K562 (cell line): ENCODE measurements around the gene GPSM3. TPM values are rescaled to one million over a fixed set of nuclear protein-coding genes. Genes with fewer than 3 reads are reported as not detected.

Source experiments
- ARID2 ChIP-seq: fragments of 450-650 bp; IDR thresholded peaks from 2 replicates; pipeline ENCODE4 v1.6.1; 2017; ENCODE audit warnings: antibody characterized with exemption, mild to moderate bottlenecking
- ETV1 ChIP-seq: fragments of 450-650 bp; conservative IDR thresholded peaks from 2 replicates; pipeline ENCODE4 v1.6.1; 2016; ENCODE audit warnings: missing genetic modification characterization, control low read depth, low read depth, missing compliant biosample characterization
- LCOR ChIP-seq: sonication (generic); formaldehyde crosslinking; IDR thresholded peaks from 2 replicates; pipeline ENCODE4 v1.8.0; 2022; ENCODE audit warnings: mild to moderate bottlenecking, missing genetic modification reagents
- RAD21 ChIP-seq, 2 experiments: fragments of 250-450 bp in 1 of 2; fragments of 450-650 bp in 1 of 2; sonication (Bioruptor Pico) in 1 of 2; formaldehyde crosslinking in 1 of 2; IDR thresholded peaks in 1 of 2; conservative IDR thresholded peaks in 1 of 2; 2 replicates each; pipeline versions ENCODE4 v1.4.0 to v1.8.0; 2020 to 2022; ENCODE audit warnings: mild to moderate bottlenecking in 2 of 2, moderate library complexity in 1 of 2
- RB1 ChIP-seq: fragments of 450-650 bp; IDR thresholded peaks from 2 replicates; pipeline ENCODE4 v1.6.1; 2017; ENCODE audit warnings: low read depth, mild to moderate bottlenecking
- SRF ChIP-seq, 2 experiments: fragments of 250-450, 450-650 bp in 1 of 2; sonication (Bioruptor Pico) in 1 of 2; sonication (generic) in 1 of 2; formaldehyde crosslinking; IDR thresholded peaks; 2 replicates each; pipeline versions ENCODE4 v1.5.0 to v1.5.1; 2020 to 2022; ENCODE audit warnings: mild to moderate bottlenecking in 1 of 2, missing genetic modification reagents in 1 of 2
- TAF7 ChIP-seq: fragments of 450-650 bp; IDR thresholded peaks from 2 replicates; pipeline ENCODE4 v1.6.1; 2016; ENCODE audit warnings: missing genetic modification characterization, missing compliant biosample characterization
- TRIM24 ChIP-seq, 2 experiments: fragments of 450-650 bp; IDR thresholded peaks; 2 replicates each; pipeline ENCODE4 v1.6.1; 2016
- ZNF165 ChIP-seq: fragments of 250-450 bp; sonication (Bioruptor Pico); IDR thresholded peaks from 2 replicates; pipeline ENCODE4 v1.4.0; 2020; ENCODE audit warnings: borderline replicate concordance
- ZNF175 ChIP-seq: fragments of 200-800 bp; sonication (Bioruptor generic); IDR thresholded peaks from 2 replicates; pipeline ENCODE4 v1.6.1; 2016; ENCODE audit warnings: low read depth, mild to moderate bottlenecking, missing genetic modification characterization, missing compliant biosample characterization
- polyA plus RNA-seq, 8 experiments: library from polyadenylated mRNA; depleted of rRNA in 4 of 8; stranded (reverse) in 5 of 8; unstranded in 3 of 8; fragments of >200 nt; fragmentation: Nextera tagmentation in 2 of 8; fragmentation: Illumina TruSeq in 1 of 8; extraction: Ambion mirVana in 2 of 8; extraction: Trizol in 1 of 8; gene quantifications; 2 replicates each; pipeline versions ENCODE4 v1.2.1 to v1.2.3, GENCODE V29; 2011 to 2014; ENCODE audit warnings: inconsistent platforms in 1 of 8, missing spikeins in 1 of 8
- total RNA-seq, 7 experiments: library from RNA; depleted of rRNA in 6 of 7; stranded (reverse); fragments of >200 nt in 6 of 7; fragmentation: Illumina TruSeq in 2 of 7; extraction: Trizol in 2 of 7; gene quantifications; 2 replicates each; pipeline versions ENCODE4 v1.2.1 to v1.2.3, GENCODE V29; 2011 to 2021; ENCODE audit warnings: low replicate concordance in 1 of 7
- TF ChIP-seq, protein P1 (sequence below): IDR thresholded peaks from 3 replicates; pipeline ENCODE4 v1.6.1; 2011; ENCODE audit warnings: borderline replicate concordance, mild to moderate bottlenecking, moderate library complexity; ENCODE audit not compliant: insufficient read length; ENCODE audit errors: extremely low read depth
- TF ChIP-seq, protein P2 (sequence below): fragments of 450-650 bp; IDR thresholded peaks from 2 replicates; pipeline ENCODE4 v1.7.1; 2018; ENCODE audit warnings: mild to moderate bottlenecking, low read depth; ENCODE audit not compliant: partially characterized antibody
- TF ChIP-seq, protein P3 (sequence below): fragments of 250-450 bp; sonication (Bioruptor Pico); IDR thresholded peaks from 2 replicates; pipeline ENCODE4 v1.4.0; 2020; ENCODE audit warnings: mild to moderate bottlenecking
- TF ChIP-seq, protein P4 (sequence below): fragments of 450-650 bp; IDR thresholded peaks from 2 replicates; pipeline ENCODE4 v1.6.1; 2018; ENCODE audit not compliant: partially characterized antibody

Gene GPSM3
- total and polyA plus RNA-seq, 9 of the 15 experiments (the other 6 are each of a cell fraction or from before 2014, with no cell fraction given) = 5.3 to 42.6 (median 24.4) TPM

DNA sequence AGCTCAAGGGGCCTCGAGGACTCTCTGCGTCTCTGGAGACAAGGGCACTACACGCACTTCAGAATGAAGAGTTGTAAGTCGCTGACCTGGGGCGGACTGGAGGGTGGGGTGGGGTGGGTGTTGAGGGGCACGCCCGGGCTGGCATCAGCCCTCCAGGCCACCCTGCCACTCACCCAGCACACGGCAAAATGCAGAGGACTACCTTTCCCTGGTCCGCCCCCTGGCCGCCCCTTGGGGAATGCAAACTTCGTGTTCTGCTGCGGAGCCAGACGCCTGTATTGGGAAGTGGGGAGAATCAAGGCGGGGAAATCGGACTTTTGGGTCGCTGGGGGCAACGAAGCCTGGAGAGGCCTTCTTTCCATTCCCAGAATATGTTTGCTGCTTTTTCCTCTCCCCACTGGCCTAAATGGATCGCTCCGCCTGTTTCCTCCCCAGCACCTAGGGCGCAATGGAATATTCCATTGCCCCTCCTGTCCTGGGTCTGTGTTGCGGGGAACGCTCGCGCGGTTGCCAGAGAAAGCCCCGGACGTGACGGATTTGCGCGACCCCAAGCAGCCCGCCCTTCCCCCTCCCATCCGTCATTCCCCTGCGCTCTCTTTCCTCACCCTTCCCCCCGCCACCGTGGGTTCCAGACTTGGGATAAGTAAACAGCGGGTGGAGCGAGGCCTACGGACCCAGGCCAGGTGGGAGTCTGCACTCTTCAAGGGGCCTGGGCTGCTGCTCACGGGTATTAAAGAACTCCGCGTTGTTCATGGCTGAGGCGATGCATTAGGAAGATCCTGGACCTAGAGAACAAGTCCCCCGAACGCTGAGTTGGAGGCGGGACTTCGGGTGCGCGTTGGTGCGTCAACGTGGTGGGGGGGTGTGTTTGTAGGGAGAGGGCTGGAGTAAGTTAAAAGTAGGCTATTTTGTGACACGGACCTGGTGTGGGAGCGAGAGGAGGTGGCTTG is 38.6 kb downstream of the GPSM3 start, which contains the start of gene PPT2 (continued):
- TF ChIP-seq, protein P1, sequence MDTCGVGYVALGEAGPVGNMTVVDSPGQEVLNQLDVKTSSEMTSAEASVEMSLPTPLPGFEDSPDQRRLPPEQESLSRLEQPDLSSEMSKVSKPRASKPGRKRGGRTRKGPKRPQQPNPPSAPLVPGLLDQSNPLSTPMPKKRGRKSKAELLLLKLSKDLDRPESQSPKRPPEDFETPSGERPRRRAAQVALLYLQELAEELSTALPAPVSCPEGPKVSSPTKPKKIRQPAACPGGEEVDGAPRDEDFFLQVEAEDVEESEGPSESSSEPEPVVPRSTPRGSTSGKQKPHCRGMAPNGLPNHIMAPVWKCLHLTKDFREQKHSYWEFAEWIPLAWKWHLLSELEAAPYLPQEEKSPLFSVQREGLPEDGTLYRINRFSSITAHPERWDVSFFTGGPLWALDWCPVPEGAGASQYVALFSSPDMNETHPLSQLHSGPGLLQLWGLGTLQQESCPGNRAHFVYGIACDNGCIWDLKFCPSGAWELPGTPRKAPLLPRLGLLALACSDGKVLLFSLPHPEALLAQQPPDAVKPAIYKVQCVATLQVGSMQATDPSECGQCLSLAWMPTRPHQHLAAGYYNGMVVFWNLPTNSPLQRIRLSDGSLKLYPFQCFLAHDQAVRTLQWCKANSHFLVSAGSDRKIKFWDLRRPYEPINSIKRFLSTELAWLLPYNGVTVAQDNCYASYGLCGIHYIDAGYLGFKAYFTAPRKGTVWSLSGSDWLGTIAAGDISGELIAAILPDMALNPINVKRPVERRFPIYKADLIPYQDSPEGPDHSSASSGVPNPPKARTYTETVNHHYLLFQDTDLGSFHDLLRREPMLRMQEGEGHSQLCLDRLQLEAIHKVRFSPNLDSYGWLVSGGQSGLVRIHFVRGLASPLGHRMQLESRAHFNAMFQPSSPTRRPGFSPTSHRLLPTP = no peak
- TF ChIP-seq SRF (CRISPR knock-in tag; IDR thresholded peaks at IDR 0.05) (peak in 1 of 2 experiments; percentile 51; a peak in 1 of 4 replicates), ETV1 (tag) (peak; percentile 92), ARID2 (peak; percentile 7; the same call in 1 of the 2 replicates), ZNF165 (CRISPR knock-in tag) (no peak), RB1 (peak; percentile 55), TAF7 (tag) (peak; percentile 8; the same call in 1 of the 2 replicates), RAD21 (CRISPR knock-in tag; conservative IDR thresholded peaks at IDR 0.05 in 1 of 2, IDR thresholded peaks at IDR 0.05 in 1 of 2) (peak; percentile 15 to 30; a peak in 3 of 4 replicates), LCOR (CRISPR knock-in tag) (peak; percentile 78), ZNF175 (CRISPR knock-in tag) (peak; percentile 60; the same call in 1 of the 2 replicates), TRIM24 (IDR thresholded peaks at IDR 0.05) (peak; percentile 53 to 81)
- TF ChIP-seq, protein P2, sequence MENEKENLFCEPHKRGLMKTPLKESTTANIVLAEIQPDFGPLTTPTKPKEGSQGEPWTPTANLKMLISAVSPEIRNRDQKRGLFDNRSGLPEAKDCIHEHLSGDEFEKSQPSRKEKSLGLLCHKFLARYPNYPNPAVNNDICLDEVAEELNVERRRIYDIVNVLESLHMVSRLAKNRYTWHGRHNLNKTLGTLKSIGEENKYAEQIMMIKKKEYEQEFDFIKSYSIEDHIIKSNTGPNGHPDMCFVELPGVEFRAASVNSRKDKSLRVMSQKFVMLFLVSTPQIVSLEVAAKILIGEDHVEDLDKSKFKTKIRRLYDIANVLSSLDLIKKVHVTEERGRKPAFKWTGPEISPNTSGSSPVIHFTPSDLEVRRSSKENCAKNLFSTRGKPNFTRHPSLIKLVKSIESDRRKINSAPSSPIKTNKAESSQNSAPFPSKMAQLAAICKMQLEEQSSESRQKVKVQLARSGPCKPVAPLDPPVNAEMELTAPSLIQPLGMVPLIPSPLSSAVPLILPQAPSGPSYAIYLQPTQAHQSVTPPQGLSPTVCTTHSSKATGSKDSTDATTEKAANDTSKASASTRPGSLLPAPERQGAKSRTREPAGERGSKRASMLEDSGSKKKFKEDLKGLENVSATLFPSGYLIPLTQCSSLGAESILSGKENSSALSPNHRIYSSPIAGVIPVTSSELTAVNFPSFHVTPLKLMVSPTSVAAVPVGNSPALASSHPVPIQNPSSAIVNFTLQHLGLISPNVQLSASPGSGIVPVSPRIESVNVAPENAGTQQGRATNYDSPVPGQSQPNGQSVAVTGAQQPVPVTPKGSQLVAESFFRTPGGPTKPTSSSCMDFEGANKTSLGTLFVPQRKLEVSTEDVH = peak; percentile 83
- TF ChIP-seq, protein P3, sequence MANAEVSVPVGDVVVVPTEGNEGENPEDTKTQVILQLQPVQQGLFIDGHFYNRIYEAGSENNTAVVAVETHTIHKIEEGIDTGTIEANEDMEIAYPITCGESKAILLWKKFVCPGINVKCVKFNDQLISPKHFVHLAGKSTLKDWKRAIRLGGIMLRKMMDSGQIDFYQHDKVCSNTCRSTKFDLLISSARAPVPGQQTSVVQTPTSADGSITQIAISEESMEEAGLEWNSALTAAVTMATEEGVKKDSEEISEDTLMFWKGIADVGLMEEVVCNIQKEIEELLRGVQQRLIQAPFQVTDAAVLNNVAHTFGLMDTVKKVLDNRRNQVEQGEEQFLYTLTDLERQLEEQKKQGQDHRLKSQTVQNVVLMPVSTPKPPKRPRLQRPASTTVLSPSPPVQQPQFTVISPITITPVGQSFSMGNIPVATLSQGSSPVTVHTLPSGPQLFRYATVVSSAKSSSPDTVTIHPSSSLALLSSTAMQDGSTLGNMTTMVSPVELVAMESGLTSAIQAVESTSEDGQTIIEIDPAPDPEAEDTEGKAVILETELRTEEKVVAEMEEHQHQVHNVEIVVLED (CRISPR knock-in tag) = peak; percentile 86
- TF ChIP-seq, protein P4, sequence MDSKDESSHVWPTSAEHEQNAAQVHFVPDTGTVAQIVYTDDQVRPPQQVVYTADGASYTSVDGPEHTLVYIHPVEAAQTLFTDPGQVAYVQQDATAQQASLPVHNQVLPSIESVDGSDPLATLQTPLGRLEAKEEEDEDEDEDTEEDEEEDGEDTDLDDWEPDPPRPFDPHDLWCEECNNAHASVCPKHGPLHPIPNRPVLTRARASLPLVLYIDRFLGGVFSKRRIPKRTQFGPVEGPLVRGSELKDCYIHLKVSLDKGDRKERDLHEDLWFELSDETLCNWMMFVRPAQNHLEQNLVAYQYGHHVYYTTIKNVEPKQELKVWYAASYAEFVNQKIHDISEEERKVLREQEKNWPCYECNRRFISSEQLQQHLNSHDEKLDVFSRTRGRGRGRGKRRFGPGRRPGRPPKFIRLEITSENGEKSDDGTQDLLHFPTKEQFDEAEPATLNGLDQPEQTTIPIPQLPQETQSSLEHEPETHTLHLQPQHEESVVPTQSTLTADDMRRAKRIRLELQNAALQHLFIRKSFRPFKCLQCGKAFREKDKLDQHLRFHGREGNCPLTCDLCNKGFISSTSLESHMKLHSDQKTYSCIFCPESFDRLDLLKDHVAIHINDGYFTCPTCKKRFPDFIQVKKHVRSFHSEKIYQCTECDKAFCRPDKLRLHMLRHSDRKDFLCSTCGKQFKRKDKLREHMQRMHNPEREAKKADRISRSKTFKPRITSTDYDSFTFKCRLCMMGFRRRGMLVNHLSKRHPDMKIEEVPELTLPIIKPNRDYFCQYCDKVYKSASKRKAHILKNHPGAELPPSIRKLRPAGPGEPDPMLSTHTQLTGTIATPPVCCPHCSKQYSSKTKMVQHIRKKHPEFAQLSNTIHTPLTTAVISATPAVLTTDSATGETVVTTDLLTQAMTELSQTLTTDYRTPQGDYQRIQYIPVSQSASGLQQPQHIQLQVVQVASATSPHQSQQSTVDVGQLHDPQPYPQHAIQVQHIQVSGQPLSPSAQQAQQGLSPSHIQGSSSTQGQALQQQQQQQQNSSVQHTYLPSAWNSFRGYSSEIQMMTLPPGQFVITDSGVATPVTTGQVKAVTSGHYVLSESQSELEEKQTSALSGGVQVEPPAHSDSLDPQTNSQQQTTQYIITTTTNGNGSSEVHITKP = peak; percentile 99
